ENCODE results near the gene SMARCC2. TPM values are rescaled to one million over a fixed set of nuclear protein-coding genes. Genes with fewer than 3 reads are reported as not detected.

The SMARCC2 gene
- polyA plus RNA-seq, 3 donors = 22.2 to 63.7 (median 43.5) TPM

DNA sequence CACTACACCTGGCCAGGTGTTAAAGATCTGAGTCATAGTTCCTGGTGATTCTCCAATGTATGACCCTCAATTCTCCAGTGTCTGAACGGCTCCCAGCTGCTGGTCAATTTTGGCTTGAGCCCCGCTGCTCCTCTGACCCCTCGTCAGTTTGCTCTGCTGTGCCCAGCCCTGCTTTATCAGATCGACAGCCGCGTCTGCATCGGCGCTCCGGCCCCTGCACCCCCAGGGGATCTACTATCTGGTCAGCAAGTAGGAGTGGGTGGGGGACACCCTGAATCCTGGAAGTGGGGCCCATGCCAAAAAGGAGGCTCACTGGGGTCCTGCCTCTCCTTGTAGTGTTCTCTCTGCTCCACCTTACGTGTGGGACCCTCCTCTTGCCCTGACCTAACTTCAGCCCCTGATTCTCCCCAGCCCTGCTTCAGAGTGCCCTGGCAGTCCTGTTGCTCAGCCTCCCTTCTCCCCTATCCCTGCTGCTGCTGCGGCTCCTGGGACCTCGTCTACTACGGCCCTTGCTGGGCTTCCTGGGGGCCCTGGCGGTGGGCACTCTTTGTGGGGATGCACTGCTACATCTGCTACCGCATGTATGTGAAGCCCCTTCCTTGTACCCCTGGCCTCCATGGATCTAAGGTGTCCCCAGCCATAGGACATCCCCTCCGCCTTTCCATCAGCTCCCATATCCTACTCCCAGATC, 45.6 kb upstream of the SMARCC2 start:
- Histone ChIP-seq H3K4me1 (ENCODE audit: control insufficient read depth in 1 of 2, insufficient read depth in 2 of 2, low read length in 2 of 2) (no peaks in the 10 kb centered on the region), H3K4me3 (replicated peaks in 1 of 3; ENCODE audit: low read depth in 2 of 3, low read length in 3 of 3) (no peak overlapping the region), H3K36me3 (replicated peaks in 1 of 2; ENCODE audit: control insufficient read depth in 1 of 2, insufficient read depth in 2 of 2, low read length in 2 of 2) (peaks cover 2 to 16% of the 10 kb centered on the region in 2 donors), H3K79me2 (ENCODE audit: insufficient read depth, low read length) (no peaks in the 10 kb centered on the region), H3K27ac (ENCODE audit: low read depth in 1 of 2, low read length in 2 of 2) (no peak overlapping the region), H3K9ac (ENCODE audit: insufficient read depth, low read length, poor library complexity, severe bottlenecking) (no peak overlapping the region), H3K27me3 (ENCODE audit: control insufficient read depth in 2 of 2, insufficient read depth in 2 of 2, low read length in 2 of 2) (no peaks in the 10 kb centered on the region), H4K20me1 (ENCODE audit: insufficient read depth, low read length) (no peaks in the 10 kb centered on the region), H3K9me3 (replicated peaks in 1 of 2; ENCODE audit: control insufficient read depth in 1 of 2, insufficient read depth in 1 of 2, low read length in 2 of 2) (no peaks in the 10 kb centered on the region), H3K4me2 (replicated peaks; ENCODE audit: extremely low read depth, low read length, poor library complexity, severe bottlenecking) (no peak overlapping the region), H2AFZ (ENCODE audit: insufficient read depth, low read depth, low read length, poor library complexity, severe bottlenecking) (no peak overlapping the region)
- H3K27me3 Mint-ChIP-seq (ENCODE audit: low read depth in 3 of 3) = peaks cover 0 to 2% (median 1%) of the 10 kb centered on the region in 3 donors
- TF ChIP-seq, protein P1, sequence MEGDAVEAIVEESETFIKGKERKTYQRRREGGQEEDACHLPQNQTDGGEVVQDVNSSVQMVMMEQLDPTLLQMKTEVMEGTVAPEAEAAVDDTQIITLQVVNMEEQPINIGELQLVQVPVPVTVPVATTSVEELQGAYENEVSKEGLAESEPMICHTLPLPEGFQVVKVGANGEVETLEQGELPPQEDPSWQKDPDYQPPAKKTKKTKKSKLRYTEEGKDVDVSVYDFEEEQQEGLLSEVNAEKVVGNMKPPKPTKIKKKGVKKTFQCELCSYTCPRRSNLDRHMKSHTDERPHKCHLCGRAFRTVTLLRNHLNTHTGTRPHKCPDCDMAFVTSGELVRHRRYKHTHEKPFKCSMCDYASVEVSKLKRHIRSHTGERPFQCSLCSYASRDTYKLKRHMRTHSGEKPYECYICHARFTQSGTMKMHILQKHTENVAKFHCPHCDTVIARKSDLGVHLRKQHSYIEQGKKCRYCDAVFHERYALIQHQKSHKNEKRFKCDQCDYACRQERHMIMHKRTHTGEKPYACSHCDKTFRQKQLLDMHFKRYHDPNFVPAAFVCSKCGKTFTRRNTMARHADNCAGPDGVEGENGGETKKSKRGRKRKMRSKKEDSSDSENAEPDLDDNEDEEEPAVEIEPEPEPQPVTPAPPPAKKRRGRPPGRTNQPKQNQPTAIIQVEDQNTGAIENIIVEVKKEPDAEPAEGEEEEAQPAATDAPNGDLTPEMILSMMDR (IDR thresholded peaks at IDR 0.05) = no peak
- no peak for DNase-seq
- WGBS (ENCODE audit: insufficient coverage) = 92% methylated on average over 7 of the region's 16 CpGs
- peaks cover 12 to 20% of the 10 kb centered on the region in 2 donors for H3K36me3 Mint-ChIP-seq
- peaks cover 5% of the 10 kb centered on the region for H3K4me1 Mint-ChIP-seq
- intact Hi-C loops (cut with micrococcal nuclease) = no loop called here
- peaks cover 0 to 2% (median 0%) of the 10 kb centered on the region in 7 donors for H3K9me3 Mint-ChIP-seq
- H3K27ac Mint-ChIP-seq = peak overlapping the region in 1 of 7 donors; percentile 30
- no peak overlapping the region for H3K4me3 Mint-ChIP-seq

GRCh38 chr12:56231184-56231582, 41.9 kb upstream of the SMARCC2 start:
- Mint-ChIP-seq H3K27me3 (ENCODE audit: low read depth in 3 of 3) (peaks cover 0 to 2% (median 1%) of the 10 kb centered on the region in 3 donors), H3K4me1 (peaks cover 5% of the 10 kb centered on the region), H3K36me3 (peaks cover 6 to 17% of the 10 kb centered on the region in 2 donors), H3K27ac (no peak overlapping the region), H3K4me3 (no peak overlapping the region), H3K9me3 (peaks cover 0 to 2% (median 0%) of the 10 kb centered on the region in 7 donors)
- Histone ChIP-seq H3K4me3 (replicated peaks in 1 of 3; ENCODE audit: low read depth in 2 of 3, low read length in 3 of 3) (no peak overlapping the region), H3K9me3 (replicated peaks in 1 of 2; ENCODE audit: control insufficient read depth in 1 of 2, insufficient read depth in 1 of 2, low read length in 2 of 2) (no peaks in the 10 kb centered on the region), H3K9ac (ENCODE audit: insufficient read depth, low read length, poor library complexity, severe bottlenecking) (no peak overlapping the region), H3K36me3 (replicated peaks in 1 of 2; ENCODE audit: control insufficient read depth in 1 of 2, insufficient read depth in 2 of 2, low read length in 2 of 2) (peaks cover 0 to 2% of the 10 kb centered on the region in 2 donors), H3K27me3 (ENCODE audit: control insufficient read depth in 2 of 2, insufficient read depth in 2 of 2, low read length in 2 of 2) (no peaks in the 10 kb centered on the region), H3K4me1 (ENCODE audit: control insufficient read depth in 1 of 2, insufficient read depth in 2 of 2, low read length in 2 of 2) (no peaks in the 10 kb centered on the region), H3K27ac (ENCODE audit: low read depth in 1 of 2, low read length in 2 of 2) (no peak overlapping the region), H4K20me1 (ENCODE audit: insufficient read depth, low read length) (no peaks in the 10 kb centered on the region), H3K79me2 (ENCODE audit: insufficient read depth, low read length) (no peaks in the 10 kb centered on the region), H2AFZ (ENCODE audit: insufficient read depth, low read depth, low read length, poor library complexity, severe bottlenecking) (no peak overlapping the region), H3K4me2 (replicated peaks; ENCODE audit: extremely low read depth, low read length, poor library complexity, severe bottlenecking) (no peak overlapping the region)
- TF ChIP-seq, protein P1 (IDR thresholded peaks at IDR 0.05) = no peak
- intact Hi-C loops (cut with micrococcal nuclease) = no loop called here
- 100% methylated on average over 10 of the region's 11 CpGs for WGBS (ENCODE audit: insufficient coverage)
- no peak for DNase-seq

All from CD14-positive monocyte (primary cell).